Measurements from ENCODE around the gene ATG7. TPM values are rescaled to one million over a fixed set of nuclear protein-coding genes. Genes with fewer than 3 reads are reported as not detected.

Gene ATG7
- total RNA-seq, 4 donors from 2014 or later = 20.6 to 50.4 (median 39.9) TPM

DNA sequence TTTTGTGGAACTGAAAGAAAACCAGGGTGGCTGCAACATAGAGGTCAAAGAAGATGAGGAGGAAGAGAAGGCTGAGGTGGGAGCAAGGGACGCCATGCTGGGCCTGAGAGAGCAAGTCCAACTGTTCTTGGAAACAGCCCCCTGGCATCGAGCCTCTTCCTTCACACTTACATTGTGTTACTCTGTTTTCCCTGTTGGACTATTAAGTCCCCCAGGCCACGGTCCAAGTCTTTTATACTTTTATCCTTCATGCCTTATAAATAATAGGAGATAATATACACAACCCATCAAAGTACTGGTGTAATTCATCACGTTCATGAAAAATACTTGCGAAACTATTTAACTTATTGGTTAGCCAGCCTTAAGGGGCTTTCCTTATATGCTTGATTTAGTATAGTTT, 79.3 kb downstream of the ATG7 start:
- no peak for DNase-seq (ENCODE audit: extremely low spot score)
- no peaks in the 10 kb centered on the region for H3K27me3 ChIP-seq
- no peaks in the 10 kb centered on the region for H3K4me1 ChIP-seq
- no peak overlapping the region for H3K4me3 ChIP-seq
- H3K9me3 ChIP-seq = no peaks in the 10 kb centered on the region
- H3K27ac ChIP-seq (replicated peaks in 1 of 4) = no peak overlapping the region
- no peak for TF ChIP-seq POLR2A (IDR thresholded peaks at IDR 0.05; ENCODE audit: low read depth)
- TF ChIP-seq, protein P1, sequence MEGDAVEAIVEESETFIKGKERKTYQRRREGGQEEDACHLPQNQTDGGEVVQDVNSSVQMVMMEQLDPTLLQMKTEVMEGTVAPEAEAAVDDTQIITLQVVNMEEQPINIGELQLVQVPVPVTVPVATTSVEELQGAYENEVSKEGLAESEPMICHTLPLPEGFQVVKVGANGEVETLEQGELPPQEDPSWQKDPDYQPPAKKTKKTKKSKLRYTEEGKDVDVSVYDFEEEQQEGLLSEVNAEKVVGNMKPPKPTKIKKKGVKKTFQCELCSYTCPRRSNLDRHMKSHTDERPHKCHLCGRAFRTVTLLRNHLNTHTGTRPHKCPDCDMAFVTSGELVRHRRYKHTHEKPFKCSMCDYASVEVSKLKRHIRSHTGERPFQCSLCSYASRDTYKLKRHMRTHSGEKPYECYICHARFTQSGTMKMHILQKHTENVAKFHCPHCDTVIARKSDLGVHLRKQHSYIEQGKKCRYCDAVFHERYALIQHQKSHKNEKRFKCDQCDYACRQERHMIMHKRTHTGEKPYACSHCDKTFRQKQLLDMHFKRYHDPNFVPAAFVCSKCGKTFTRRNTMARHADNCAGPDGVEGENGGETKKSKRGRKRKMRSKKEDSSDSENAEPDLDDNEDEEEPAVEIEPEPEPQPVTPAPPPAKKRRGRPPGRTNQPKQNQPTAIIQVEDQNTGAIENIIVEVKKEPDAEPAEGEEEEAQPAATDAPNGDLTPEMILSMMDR (IDR thresholded peaks at IDR 0.05) = no peak
- intact Hi-C loops (cut with DNase I) = no loop called here
- 68% methylated on average over 5 of the region's 5 CpGs for WGBS
- peaks cover 8 to 44% (median 23%) of the 10 kb centered on the region in 4 donors for H3K36me3 ChIP-seq

DNA sequence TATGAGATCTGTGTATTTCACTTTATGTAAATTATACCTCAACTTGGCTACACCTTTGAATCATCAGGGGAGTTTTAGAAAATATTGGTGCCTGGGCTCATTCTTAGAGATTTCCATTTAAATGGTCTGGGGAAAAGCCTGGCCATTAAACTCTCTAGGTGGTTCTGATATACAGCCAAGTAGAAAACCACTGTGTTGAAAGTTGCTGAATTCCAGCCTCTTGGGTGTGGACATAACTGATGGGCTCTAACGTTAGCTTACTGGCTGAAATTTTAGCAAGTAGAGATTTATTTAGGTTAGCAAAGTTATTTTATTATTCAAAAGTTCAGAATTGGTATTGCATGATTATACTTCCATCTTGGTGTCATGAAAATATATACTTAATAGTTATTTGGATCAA, 84.1 kb downstream of the ATG7 start:
- Histone ChIP-seq H3K9me3 (no peaks in the 10 kb centered on the region), H3K27me3 (no peaks in the 10 kb centered on the region), H3K4me1 (no peaks in the 10 kb centered on the region), H3K4me3 (no peak overlapping the region), H3K36me3 (peaks cover 27 to 47% (median 35%) of the 10 kb centered on the region in 4 donors), H3K27ac (replicated peaks in 1 of 4) (no peak overlapping the region)
- TF ChIP-seq, protein P1 (IDR thresholded peaks at IDR 0.05) = no peak
- TF ChIP-seq POLR2A (IDR thresholded peaks at IDR 0.05; ENCODE audit: low read depth) (no peak), EP300 (IDR thresholded peaks at IDR 0.05) (no peak)
- intact Hi-C loops (cut with DNase I) = no loop called here
- 88% methylated on average over 1 of the region's 1 CpG for WGBS
- DNase-seq (ENCODE audit: extremely low spot score) = no peak

DNA sequence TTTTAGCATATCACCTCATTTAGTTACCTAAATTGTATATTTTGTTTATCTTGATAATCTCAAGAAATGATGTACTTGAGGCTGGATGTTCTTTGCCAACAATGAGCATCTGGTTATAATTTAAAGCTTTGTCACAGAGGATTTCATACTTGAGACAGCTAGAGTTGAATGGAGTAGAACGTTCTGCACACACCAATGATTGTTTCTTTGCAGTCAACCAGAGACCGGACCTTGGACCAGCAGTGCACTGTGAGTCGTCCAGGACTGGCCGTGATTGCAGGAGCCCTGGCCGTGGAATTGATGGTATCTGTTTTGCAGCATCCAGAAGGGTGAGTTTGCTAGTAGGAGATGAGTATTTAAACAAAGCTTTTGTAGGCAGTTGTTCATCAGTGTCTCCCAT, 90.4 kb downstream of the ATG7 start:
- H3K27me3 ChIP-seq = no peaks in the 10 kb centered on the region
- TF ChIP-seq EP300 (IDR thresholded peaks at IDR 0.05) (no peak), POLR2AphosphoS5 (IDR thresholded peaks at IDR 0.05) (no peak), POLR2A (IDR thresholded peaks at IDR 0.05; ENCODE audit: low read depth) (no peak)
- TF ChIP-seq, protein P1 (IDR thresholded peaks at IDR 0.05) = no peak
- peaks cover 4 to 21% (median 18%) of the 10 kb centered on the region in 4 donors for H3K4me1 ChIP-seq
- H3K4me3 ChIP-seq = no peak overlapping the region
- intact Hi-C loops (cut with DNase I) = no loop called here
- 72% methylated on average over 5 of the region's 5 CpGs for WGBS
- H3K36me3 ChIP-seq = peaks cover 52 to 79% (median 77%) of the 10 kb centered on the region in 4 donors
- DNase-seq (ENCODE audit: extremely low spot score) = no peak
- no peak overlapping the region for H3K27ac ChIP-seq (replicated peaks in 1 of 4)
- H3K9me3 ChIP-seq = no peaks in the 10 kb centered on the region

DNA sequence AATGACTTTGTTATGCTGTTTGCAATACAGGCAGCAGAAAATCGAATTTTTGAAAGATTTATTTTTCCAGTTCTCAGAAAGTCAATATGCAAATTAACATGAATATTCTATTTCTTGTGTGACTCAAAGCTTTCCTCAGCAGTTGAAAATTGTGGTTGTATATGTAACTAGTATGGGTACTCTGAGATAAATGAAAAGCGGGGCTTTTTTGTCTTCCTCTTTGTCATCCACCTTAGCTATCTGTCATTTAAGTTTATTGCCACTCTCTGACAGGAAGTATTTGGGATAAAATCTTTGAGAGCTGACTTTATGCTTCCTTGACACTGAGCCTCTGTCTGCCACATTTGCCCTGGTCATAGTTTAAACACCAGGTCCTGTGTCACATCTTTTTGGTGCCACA, 91.5 kb downstream of the ATG7 start:
- intact Hi-C loops (cut with DNase I) = no loop called here
- WGBS = 85% methylated on average over 2 of the region's 2 CpGs
- Histone ChIP-seq H3K27me3 (no peaks in the 10 kb centered on the region), H3K27ac (replicated peaks in 1 of 4) (no peak overlapping the region), H3K4me1 (peaks cover 11 to 31% (median 26%) of the 10 kb centered on the region in 4 donors), H3K36me3 (peaks cover 42 to 71% (median 69%) of the 10 kb centered on the region in 4 donors), H3K4me3 (no peak overlapping the region), H3K9me3 (no peaks in the 10 kb centered on the region)
- TF ChIP-seq POLR2AphosphoS5 (IDR thresholded peaks at IDR 0.05) (no peak), EP300 (IDR thresholded peaks at IDR 0.05) (no peak), POLR2A (IDR thresholded peaks at IDR 0.05; ENCODE audit: low read depth) (no peak)
- TF ChIP-seq, protein P1 (IDR thresholded peaks at IDR 0.05) = no peak
- DNase-seq (ENCODE audit: extremely low spot score) = no peak

DNA sequence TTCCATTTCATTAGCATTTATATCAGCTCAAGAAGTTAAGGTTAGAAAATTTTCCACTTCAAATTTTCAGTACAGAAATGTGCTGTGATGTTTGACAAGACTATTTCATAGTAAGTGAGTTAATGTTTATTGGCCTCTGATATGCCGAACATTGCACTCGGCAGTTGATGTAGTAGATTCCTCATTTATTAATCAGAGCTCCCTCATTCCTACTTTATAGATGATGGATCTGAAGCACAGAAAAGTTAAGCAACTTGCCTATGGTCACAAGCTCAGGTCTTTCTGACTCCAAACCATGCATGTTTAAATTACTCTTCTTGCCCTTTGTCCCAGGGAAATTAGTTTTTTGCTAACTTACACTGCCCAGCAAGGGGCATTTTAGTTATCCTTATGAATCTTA, 92.0 kb downstream of the ATG7 start:
- TF ChIP-seq POLR2AphosphoS5 (IDR thresholded peaks at IDR 0.05) = no peak
- no peak for TF ChIP-seq EP300 (IDR thresholded peaks at IDR 0.05)
- TF ChIP-seq, protein P1 (IDR thresholded peaks at IDR 0.05) = no peak
- TF ChIP-seq POLR2A (IDR thresholded peaks at IDR 0.05; ENCODE audit: low read depth) = no peak
- Histone ChIP-seq H3K27me3 (no peaks in the 10 kb centered on the region), H3K27ac (replicated peaks in 1 of 4) (no peak overlapping the region), H3K36me3 (peaks cover 41 to 66% (median 65%) of the 10 kb centered on the region in 4 donors), H3K4me1 (peaks cover 11 to 32% (median 28%) of the 10 kb centered on the region in 4 donors), H3K9me3 (no peaks in the 10 kb centered on the region), H3K4me3 (no peak overlapping the region)
- 85% methylated on average over 2 of the region's 2 CpGs for WGBS
- no peak for DNase-seq (ENCODE audit: extremely low spot score)
- intact Hi-C loops (cut with DNase I) = no loop called here
